Stimulated activated naive B cell treated with anti-CD40 and anti-IgM and Interleukin-4, amounts not matched to agents 10 μg/mL and 1 μg/mL and 100 μg/mL, for 72 hours (primary cell): ENCODE measurements around the gene IRX2.

Experiments used
- ATAC-seq, 2 donors: fragments of 150-1000 bp; cut with Tn5 transposase; replicated peaks; 2 replicates each; pipeline ENCODE4 v1.10.0; 2021; ENCODE audit warnings: moderate library complexity in 1 of 2
- DNase-seq: peaks from one replicate; pipeline ENCODE4 v3.0.0; 2021
- H3K27ac Mint-ChIP-seq: one replicate; pipeline ENCODE4 v1.8.0; 2022; ENCODE audit warnings: mild to moderate bottlenecking, mixed read lengths
- H3K27me3 Mint-ChIP-seq, 2 donors: one replicate each; pipeline ENCODE4 v1.8.0; 2022; ENCODE audit warnings: mixed read lengths in 2 of 2
- H3K36me3 Mint-ChIP-seq, 2 donors: one replicate each; pipeline ENCODE4 v1.8.0; 2022; ENCODE audit warnings: mixed read lengths in 2 of 2, mild to moderate bottlenecking in 1 of 2
- H3K4me1 Mint-ChIP-seq, 2 donors: one replicate each; pipeline ENCODE4 v1.8.0; 2022; ENCODE audit warnings: mixed read lengths in 2 of 2, mild to moderate bottlenecking in 1 of 2
- H3K4me3 Mint-ChIP-seq, 2 donors: one replicate each; pipeline ENCODE4 v1.8.0; 2022; ENCODE audit warnings: mild to moderate bottlenecking in 2 of 2, mixed read lengths in 2 of 2, moderate library complexity in 1 of 2
- H3K9me3 Mint-ChIP-seq, 2 donors: one replicate each; pipeline ENCODE4 v1.8.0; 2022; ENCODE audit warnings: mixed read lengths in 2 of 2, mild to moderate bottlenecking in 1 of 2

Gene IRX2

DNA sequence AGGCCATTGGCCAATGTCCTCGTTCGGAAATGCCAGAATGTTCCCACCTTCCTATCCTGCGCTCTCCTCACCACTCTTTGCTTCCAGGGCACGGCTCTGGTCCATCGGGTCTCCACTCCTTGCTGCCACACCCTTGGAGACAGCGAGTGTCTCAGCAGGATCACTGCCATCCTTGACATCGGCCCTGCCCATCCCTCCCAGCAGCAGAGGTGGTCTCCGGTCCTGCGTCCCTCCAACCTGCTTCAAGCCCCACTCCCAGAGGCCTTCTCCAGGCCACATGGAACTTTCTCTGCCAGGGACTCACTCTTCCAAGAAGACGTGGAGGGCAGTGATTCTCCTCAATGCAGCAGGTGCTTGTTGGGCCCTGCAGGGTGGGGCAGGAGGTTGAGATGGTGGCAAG is 42.7 kb downstream of the IRX2 start:
- H3K27ac Mint-ChIP-seq: no peak overlapping the region
- DNase-seq (no peak), ATAC-seq (no peak)
- H3K4me1 Mint-ChIP-seq: no peaks in the 10 kb centered on the region
- peaks cover 5 to 6% of the 10 kb centered on the region in 2 donors for H3K9me3 Mint-ChIP-seq
- H3K27me3 Mint-ChIP-seq: peaks cover 9 to 11% of the 10 kb centered on the region in 2 donors
- H3K36me3 Mint-ChIP-seq: no peaks in the 10 kb centered on the region
- H3K4me3 Mint-ChIP-seq: no peak overlapping the region

DNA sequence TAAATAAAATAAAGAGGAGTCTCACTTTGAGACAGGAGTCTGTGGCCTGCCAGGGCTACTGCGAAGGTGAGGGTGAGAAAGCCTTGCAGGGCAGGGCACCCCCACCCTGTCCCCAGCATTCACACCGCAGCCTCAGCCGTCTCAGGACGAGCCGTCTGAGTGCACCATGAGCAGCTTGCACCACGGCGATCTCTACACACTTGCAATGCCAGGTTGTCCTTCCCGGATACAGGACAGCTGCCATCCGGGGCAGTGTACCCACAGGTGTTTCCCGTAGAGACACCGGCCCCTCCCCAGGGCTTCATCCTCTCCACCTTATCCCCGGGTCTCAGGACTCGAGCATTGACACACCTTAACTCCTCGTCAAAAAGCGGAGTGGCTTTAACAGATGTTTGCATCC is 43.3 kb downstream of the IRX2 start:
- no peak overlapping the region for H3K27ac Mint-ChIP-seq
- H3K9me3 Mint-ChIP-seq: peaks cover 5 to 6% of the 10 kb centered on the region in 2 donors
- DNase-seq: no peak
- H3K36me3 Mint-ChIP-seq: no peaks in the 10 kb centered on the region
- H3K4me3 Mint-ChIP-seq: no peak overlapping the region
- no peaks in the 10 kb centered on the region for H3K4me1 Mint-ChIP-seq
- H3K27me3 Mint-ChIP-seq: peaks cover 9 to 11% of the 10 kb centered on the region in 2 donors
- no peak for ATAC-seq

DNA sequence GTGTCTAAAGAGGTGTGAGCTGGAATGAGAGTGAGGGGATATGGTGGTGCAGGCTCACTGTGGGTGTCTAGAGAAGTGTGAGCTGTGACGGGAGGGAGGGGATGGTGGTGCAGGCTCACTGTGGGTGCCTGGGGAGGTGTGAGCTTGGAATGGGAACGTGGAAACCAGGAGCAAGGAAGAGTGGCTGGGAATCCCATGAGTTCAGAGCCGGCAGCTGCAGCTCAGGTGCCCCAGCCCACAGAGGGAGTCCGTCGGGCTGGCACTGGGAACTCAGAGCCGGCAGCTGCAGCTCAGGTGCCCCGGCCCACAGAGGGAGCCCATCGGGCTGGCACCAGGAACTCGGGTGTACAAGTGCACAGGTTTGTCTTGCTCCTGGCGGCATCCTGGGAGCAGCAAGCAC is 45.6 kb downstream of the IRX2 start:
- no peaks in the 10 kb centered on the region for H3K36me3 Mint-ChIP-seq
- H3K27me3 Mint-ChIP-seq: peaks cover 9 to 11% of the 10 kb centered on the region in 2 donors
- H3K4me1 Mint-ChIP-seq: no peaks in the 10 kb centered on the region
- no peak overlapping the region for H3K27ac Mint-ChIP-seq
- H3K9me3 Mint-ChIP-seq: peaks cover 5 to 6% of the 10 kb centered on the region in 2 donors
- ATAC-seq: no peak
- no peak overlapping the region for H3K4me3 Mint-ChIP-seq
- no peak for DNase-seq

DNA sequence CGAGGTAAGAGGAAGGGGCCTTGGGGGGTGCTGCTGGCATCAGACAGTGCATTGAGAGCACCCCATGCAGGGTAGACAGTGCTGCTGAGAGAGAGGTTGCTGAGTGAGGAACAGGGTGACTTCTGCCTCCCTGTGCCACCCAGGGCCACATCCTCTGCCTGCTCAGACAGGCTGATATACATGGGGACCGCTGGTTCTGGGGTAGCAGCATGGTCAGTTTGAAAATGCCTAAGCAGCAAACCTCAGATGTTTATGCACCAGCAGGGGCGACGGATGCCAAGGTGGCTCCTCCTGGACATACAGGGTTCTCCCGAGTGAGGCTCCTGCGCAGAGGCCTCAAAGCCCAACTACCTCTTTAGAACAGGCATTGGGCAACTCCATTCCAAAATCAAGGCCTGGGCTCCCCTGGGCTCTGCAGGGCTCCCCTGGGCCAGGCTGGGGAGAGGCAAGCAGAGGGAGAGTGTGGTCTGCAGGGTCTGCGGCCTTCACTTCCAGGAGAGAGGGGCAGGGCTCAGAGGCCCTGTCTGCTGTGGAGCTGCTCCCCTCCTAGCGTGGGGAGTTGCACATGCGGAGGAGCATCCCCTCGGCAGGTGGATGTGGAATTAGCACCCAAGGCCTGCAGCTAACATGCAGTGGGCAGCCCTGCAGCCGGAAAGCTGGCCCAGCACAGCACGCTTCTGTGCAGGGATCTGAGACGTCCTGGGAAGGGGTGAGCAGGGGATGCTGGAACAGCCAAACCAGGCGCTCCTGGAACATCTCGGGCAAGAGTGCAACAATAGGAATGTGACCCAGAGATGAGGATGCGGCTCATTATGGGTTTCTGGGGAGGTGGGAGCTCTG is 46.5 kb downstream of the IRX2 start:
- H3K36me3 Mint-ChIP-seq: no peaks in the 10 kb centered on the region
- no peak overlapping the region for H3K27ac Mint-ChIP-seq
- peaks cover 9 to 11% of the 10 kb centered on the region in 2 donors for H3K27me3 Mint-ChIP-seq
- no peak for ATAC-seq
- H3K9me3 Mint-ChIP-seq: peaks cover 5 to 6% of the 10 kb centered on the region in 2 donors
- no peak overlapping the region for H3K4me3 Mint-ChIP-seq
- H3K4me1 Mint-ChIP-seq: no peaks in the 10 kb centered on the region
- DNase-seq: no peak

DNA sequence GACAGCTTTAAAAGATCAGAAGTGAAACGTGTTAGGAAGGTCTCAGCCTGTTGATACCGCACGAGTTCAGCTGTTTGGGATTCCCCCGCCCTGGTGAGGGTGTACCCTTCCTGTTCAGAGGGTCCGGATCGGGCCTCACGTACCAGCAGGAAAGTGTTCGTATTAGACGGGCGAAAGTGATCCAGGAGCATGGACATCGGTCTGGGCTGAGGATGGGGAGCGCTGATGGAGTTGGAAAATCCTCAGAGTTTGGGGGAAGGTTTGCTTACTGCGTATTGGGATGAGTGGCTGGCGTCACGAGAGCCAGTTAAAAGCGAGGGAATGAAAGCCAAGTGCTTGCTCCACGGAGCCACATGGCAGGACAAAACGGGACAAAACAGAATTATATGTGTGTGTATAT is 47.4 kb downstream of the IRX2 start:
- no peaks in the 10 kb centered on the region for H3K36me3 Mint-ChIP-seq
- DNase-seq (no peak), ATAC-seq (no peak)
- peaks cover 9 to 11% of the 10 kb centered on the region in 2 donors for H3K27me3 Mint-ChIP-seq
- no peaks in the 10 kb centered on the region for H3K4me1 Mint-ChIP-seq
- peaks cover 5 to 6% of the 10 kb centered on the region in 2 donors for H3K9me3 Mint-ChIP-seq
- no peak overlapping the region for H3K4me3 Mint-ChIP-seq
- no peak overlapping the region for H3K27ac Mint-ChIP-seq

DNA sequence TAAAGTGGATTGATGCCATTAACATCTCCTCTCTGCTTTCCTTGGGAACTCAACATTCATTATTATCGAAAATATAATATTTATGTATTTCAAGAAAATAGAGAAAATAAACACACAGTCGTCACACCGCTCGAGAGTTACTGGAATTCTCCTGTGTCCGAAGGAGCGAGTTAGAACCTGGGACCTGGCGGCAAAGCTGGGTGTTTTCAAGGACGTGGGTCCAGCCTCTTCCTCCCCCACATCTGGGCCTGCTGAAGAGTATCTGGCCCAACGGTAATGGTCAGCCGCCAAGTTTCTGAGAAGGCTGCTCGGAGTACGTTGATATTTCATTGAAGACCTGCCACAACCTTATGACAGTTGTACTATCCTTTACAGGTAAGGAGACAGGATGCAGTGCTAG is 47.9 kb downstream of the IRX2 start:
- H3K9me3 Mint-ChIP-seq: peaks cover 5 to 6% of the 10 kb centered on the region in 2 donors
- no peak overlapping the region for H3K4me3 Mint-ChIP-seq
- H3K36me3 Mint-ChIP-seq: no peaks in the 10 kb centered on the region
- peaks cover 9 to 11% of the 10 kb centered on the region in 2 donors for H3K27me3 Mint-ChIP-seq
- DNase-seq (no peak), ATAC-seq (no peak)
- H3K4me1 Mint-ChIP-seq: no peaks in the 10 kb centered on the region
- no peak overlapping the region for H3K27ac Mint-ChIP-seq

DNA sequence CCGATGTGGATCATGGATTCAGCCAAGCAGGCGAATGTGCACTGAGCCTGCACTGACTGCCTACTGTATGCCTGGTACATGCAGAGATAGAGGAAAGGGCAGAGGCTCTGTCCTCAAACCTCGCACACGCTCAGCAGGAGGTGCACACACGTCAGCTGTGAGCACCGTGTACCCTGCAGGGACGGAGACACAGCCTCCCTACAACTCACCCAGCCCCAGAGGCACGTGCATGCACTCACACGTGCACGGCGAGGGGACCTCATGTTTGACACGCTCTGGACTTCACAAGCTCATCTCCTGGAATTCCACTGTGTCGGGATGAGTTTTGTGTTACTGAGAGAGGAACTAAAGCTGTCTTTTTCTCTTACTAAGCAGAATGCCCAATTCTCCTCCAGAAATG is 48.4 kb downstream of the IRX2 start:
- Mint-ChIP-seq H3K4me3 (no peak overlapping the region), H3K4me1 (no peaks in the 10 kb centered on the region), H3K27me3 (peaks cover 9 to 11% of the 10 kb centered on the region in 2 donors), H3K9me3 (peaks cover 5 to 6% of the 10 kb centered on the region in 2 donors), H3K36me3 (no peaks in the 10 kb centered on the region), H3K27ac (no peak overlapping the region)
- DNase-seq (no peak), ATAC-seq (no peak)

DNA sequence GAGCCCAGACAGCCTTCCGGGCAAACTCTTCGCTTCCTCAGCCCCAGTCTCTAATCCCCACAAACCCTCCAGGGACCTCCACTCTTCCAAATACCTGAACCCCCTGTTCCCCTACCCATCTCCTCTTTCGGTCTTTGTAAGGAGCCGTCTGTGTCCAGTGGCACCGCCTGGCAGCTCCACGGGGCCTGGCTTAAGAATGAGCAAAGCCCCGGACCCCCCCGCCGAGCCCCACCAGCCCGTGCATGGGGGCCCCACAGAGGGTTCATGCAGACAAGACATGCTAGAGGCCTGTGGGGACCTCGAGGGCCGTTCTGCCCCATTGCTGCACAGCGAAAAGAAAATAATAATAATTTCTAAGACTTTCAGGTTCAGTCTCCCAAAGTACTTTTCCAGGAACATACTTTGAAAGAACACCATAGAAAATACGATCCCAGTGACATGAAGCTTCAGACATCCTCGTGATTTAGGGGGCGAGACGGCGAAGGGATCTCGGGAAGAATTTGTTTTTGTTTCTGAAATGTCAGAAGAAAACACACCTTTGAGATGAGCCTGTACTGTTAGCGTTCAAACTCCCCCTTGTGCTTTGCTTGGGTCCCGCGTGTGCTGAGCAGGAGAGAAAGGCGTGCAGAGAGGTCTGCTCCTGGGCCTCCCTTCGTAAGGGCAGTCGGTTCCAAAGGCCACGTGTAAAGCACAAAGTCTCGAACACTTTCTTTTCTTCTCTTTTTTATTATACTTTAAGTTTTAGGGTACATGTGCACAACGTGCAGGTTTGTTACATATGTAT is 49.2 kb downstream of the IRX2 start:
- ATAC-seq (no peak), DNase-seq (no peak)
- Mint-ChIP-seq H3K9me3 (peaks cover 5 to 7% of the 10 kb centered on the region in 2 donors), H3K4me1 (no peaks in the 10 kb centered on the region), H3K36me3 (no peaks in the 10 kb centered on the region), H3K27ac (no peak overlapping the region), H3K4me3 (no peak overlapping the region), H3K27me3 (peaks cover 9 to 10% of the 10 kb centered on the region in 2 donors)

DNA sequence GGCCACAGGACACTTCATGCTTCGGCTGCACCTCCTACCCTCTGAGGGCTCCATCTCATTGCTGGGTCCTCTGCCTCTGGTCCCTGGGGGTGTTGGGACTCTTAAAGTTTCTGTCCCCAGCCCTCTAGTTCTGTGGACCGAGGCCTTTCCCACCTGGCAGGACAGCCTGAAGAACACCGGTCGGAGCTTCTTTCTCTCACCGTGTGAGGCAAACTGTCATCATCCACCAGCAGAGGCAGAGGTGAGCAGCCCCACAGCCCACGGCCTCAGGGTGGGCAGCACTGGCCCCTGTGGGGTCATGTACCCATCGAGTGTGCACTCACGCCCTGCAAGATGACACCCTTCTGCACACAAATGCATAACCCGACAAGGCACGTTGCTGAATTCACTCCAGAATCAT is 49.9 kb downstream of the IRX2 start:
- Mint-ChIP-seq H3K27me3 (peaks cover 6 to 9% of the 10 kb centered on the region in 2 donors), H3K27ac (no peak overlapping the region), H3K36me3 (no peaks in the 10 kb centered on the region), H3K9me3 (peaks cover 3 to 11% of the 10 kb centered on the region in 2 donors), H3K4me1 (no peaks in the 10 kb centered on the region), H3K4me3 (no peak overlapping the region)
- DNase-seq: no peak
- no peak for ATAC-seq

DNA sequence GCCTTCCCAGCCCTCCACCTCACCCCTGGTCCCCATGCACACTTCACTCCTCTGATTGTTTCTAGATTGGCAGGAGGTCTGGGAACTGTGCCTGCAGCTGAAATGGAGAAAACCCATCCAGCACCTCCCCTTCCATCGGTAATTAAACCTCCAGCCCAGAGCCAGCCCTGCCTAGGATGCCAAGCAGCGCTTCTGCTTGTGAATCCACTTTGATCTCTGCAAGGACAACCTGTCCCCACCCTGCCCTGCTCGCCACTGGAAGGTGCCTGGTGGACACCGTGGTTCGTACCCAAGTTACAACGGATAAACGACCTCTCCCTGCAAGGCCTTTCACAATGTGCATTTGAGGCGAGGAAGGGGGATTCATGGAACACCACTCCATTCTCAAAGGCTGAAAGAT is 50.6 kb downstream of the IRX2 start:
- no peak for ATAC-seq
- Mint-ChIP-seq H3K4me1 (no peaks in the 10 kb centered on the region), H3K9me3 (peaks cover 0 to 11% of the 10 kb centered on the region in 2 donors), H3K4me3 (no peak overlapping the region), H3K27me3 (peaks cover 6 to 8% of the 10 kb centered on the region in 2 donors), H3K27ac (no peak overlapping the region), H3K36me3 (no peaks in the 10 kb centered on the region)
- DNase-seq: no peak

DNA sequence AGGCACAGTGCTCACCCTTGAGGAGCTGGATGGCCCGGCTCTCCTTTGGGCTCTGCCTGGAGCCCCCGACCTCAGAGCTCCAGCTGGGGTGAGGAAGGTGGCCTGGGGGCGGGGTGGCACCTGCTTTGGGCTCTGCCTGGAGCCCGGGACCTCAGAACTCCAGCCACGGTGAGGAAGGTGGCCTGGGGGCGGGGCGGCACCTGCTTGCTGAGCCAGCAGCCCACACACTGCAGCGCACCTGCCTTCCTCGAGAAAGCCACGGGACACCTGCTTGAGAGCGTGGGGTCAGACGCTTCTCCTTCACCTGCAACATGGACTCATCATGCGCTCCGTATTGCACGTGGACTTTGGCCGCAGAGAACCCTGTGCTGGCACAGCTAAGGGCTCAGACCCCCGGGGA is 51.8 kb downstream of the IRX2 start:
- Mint-ChIP-seq H3K4me3 (no peak overlapping the region), H3K27me3 (no peaks in the 10 kb centered on the region), H3K4me1 (no peaks in the 10 kb centered on the region), H3K27ac (no peak overlapping the region), H3K9me3 (peaks cover 4 to 6% of the 10 kb centered on the region in 2 donors), H3K36me3 (no peaks in the 10 kb centered on the region)
- DNase-seq (no peak), ATAC-seq (no peak)

DNA sequence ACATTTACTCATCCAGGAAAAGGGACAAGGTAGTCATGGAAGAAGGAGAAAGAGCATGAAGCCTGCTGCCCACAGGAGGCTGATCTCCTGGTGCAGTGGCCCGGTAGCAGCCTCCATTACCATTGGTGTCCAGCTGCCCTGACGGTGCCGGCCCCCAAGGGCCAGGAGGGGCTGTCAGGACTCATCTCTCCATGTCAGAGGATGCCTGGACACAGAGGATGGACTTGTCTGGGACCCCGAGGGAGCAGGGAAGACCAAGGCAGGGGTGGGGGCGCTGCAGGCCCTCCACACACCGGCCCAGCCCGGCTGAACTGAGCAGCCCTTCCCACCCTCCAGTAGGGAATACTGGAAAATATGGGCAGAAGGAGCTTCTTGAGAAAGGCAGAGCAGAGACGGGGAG is 52.2 kb downstream of the IRX2 start:
- ATAC-seq (no peak), DNase-seq (no peak)
- H3K9me3 Mint-ChIP-seq: peaks cover 4 to 6% of the 10 kb centered on the region in 2 donors
- no peaks in the 10 kb centered on the region for H3K36me3 Mint-ChIP-seq
- no peak overlapping the region for H3K27ac Mint-ChIP-seq
- no peaks in the 10 kb centered on the region for H3K4me1 Mint-ChIP-seq
- H3K27me3 Mint-ChIP-seq: no peaks in the 10 kb centered on the region
- no peak overlapping the region for H3K4me3 Mint-ChIP-seq

DNA sequence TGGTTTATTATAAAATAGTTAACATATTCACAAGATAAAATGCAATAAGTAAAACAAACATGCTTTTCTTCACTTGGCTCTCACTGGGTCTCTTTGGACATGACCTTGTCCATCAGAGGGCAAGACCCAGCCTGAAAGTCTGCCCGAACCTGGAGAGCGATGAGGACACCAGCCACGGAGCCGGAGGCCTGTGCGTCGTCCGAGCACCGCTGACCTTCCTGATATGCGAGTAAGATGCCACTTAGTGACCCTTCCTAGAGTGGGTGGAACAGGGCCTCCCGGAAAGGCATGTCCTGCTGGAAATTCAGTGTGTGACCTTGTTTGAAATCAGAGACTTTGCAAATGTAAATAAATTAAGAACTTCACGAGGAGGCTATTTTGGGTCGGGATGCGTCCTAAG is 52.9 kb downstream of the IRX2 start:
- no peak for ATAC-seq
- Mint-ChIP-seq H3K4me1 (no peaks in the 10 kb centered on the region), H3K27me3 (no peaks in the 10 kb centered on the region), H3K36me3 (no peaks in the 10 kb centered on the region), H3K4me3 (no peak overlapping the region), H3K9me3 (peaks cover 6 to 8% of the 10 kb centered on the region in 2 donors), H3K27ac (no peak overlapping the region)
- no peak for DNase-seq

DNA sequence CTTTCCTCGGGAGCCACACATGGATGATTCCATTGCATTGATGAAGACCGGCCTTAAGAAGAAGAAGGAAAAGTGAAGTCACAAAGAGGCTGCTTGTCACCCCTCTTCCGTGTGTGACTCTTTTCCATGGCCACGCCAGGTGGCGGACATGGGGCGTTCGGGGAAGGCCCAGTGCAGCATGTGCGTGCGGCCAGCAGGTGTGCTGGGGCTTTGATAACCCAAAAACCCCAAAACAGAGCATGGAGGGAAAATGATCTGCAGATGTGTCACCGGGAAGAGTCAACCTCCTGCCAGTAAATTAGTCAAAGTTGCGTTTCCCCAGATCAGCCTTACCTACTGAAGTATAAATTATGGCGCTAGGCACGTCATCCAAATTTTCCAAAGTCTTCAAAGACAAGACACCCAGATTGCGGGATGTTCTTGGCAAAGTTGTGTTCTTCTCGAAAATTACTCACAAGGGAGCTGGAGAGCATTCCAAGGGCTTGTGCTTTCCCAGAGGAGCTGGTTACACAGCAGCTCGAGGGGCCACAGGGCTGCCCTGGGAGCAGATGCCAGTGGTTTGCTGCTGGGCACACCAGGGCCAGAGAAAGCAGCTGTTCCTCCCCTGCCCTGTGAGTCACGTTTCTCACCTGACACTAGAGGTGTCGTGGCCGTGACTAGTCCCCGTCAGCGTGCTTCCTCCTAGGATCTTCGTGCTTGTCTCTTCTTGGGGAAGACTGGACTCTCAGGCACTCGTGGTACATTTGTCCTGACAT is 53.9 kb downstream of the IRX2 start:
- Mint-ChIP-seq H3K4me1 (no peaks in the 10 kb centered on the region), H3K27me3 (no peaks in the 10 kb centered on the region), H3K27ac (no peak overlapping the region), H3K4me3 (no peak overlapping the region), H3K36me3 (no peaks in the 10 kb centered on the region), H3K9me3 (peaks cover 6 to 8% of the 10 kb centered on the region in 2 donors)
- DNase-seq: no peak
- no peak for ATAC-seq
